Measurements from ENCODE around the gene BMP6. TPM values are rescaled to one million over a fixed set of nuclear protein-coding genes. Genes with fewer than 3 reads are reported as not detected.
A peak's percentile ranks its signal among the peaks of the same experiment; 100 is the strongest.

The BMP6 gene
- total and polyA plus RNA-seq, 7 donors = 0.64 to 5.3 (median 2.2) TPM; not detected in 2

DNA sequence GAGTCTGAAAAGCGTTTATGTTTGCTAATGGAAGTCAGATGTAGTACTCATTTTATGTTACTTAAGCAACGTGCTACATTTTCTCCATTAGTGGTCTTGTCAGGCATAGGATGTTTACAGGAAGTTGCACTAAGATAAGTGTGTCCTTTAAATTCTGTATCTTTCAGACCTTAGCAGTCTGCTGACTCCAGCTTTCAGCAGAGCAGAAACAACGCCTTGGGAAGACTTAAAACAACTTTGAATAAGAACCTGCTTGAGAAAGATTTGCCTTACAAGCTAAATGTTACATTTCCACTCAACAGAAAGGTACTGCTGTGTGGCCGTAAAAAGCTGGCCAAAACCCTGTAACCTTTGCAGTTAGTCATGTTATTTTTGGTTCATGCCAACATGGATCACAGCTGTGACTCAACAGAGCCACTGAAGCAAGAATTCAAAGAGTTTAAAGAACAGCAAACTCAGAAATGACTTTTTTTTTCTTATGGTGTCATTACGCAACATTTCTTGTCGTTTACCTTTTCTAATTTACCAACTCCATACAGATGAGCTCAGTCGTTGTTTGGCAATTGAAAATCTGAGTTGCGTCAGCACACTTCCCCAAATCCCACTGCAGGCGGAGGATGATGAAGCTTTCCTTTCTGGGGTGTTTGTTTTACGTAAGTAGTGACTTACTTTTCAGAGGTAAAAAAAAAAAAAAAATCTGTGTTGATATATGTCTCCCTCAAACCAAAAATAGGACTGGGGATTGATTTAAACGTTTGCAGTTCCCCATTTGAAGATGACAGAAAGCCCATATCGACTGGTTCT, 27.9 kb upstream of the BMP6 start:
- 40 to 70% methylated on average over 12 of the region's 12 CpGs for WGBS, 2 donors
- no peaks in the 10 kb centered on the region for H3K4me1 ChIP-seq
- peak; percentile 72 for DNase-seq
- H3K27me3 ChIP-seq = no peaks in the 10 kb centered on the region
- no peaks in the 10 kb centered on the region for H3K36me3 ChIP-seq
- no peak overlapping the region for H3K4me3 ChIP-seq
- peak overlapping the region in 2 of 4 donors; percentile 31 to 49 for H3K27ac ChIP-seq
- H3K9me3 ChIP-seq = no peaks in the 10 kb centered on the region
- intact Hi-C loops (cut with DNase I) = no loop called here
- peak in 2 of 4 donors; percentile 26 to 54 for TF ChIP-seq POLR2AphosphoS5 (IDR thresholded peaks at IDR 0.05)
- TF ChIP-seq, protein P1, sequence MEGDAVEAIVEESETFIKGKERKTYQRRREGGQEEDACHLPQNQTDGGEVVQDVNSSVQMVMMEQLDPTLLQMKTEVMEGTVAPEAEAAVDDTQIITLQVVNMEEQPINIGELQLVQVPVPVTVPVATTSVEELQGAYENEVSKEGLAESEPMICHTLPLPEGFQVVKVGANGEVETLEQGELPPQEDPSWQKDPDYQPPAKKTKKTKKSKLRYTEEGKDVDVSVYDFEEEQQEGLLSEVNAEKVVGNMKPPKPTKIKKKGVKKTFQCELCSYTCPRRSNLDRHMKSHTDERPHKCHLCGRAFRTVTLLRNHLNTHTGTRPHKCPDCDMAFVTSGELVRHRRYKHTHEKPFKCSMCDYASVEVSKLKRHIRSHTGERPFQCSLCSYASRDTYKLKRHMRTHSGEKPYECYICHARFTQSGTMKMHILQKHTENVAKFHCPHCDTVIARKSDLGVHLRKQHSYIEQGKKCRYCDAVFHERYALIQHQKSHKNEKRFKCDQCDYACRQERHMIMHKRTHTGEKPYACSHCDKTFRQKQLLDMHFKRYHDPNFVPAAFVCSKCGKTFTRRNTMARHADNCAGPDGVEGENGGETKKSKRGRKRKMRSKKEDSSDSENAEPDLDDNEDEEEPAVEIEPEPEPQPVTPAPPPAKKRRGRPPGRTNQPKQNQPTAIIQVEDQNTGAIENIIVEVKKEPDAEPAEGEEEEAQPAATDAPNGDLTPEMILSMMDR (IDR thresholded peaks at IDR 0.05) = no peak
- TF ChIP-seq POLR2A (IDR thresholded peaks at IDR 0.05) = no peak
- TF ChIP-seq EP300 (IDR thresholded peaks at IDR 0.05) = peak in 2 of 4 donors; percentile 4 to 17

DNA sequence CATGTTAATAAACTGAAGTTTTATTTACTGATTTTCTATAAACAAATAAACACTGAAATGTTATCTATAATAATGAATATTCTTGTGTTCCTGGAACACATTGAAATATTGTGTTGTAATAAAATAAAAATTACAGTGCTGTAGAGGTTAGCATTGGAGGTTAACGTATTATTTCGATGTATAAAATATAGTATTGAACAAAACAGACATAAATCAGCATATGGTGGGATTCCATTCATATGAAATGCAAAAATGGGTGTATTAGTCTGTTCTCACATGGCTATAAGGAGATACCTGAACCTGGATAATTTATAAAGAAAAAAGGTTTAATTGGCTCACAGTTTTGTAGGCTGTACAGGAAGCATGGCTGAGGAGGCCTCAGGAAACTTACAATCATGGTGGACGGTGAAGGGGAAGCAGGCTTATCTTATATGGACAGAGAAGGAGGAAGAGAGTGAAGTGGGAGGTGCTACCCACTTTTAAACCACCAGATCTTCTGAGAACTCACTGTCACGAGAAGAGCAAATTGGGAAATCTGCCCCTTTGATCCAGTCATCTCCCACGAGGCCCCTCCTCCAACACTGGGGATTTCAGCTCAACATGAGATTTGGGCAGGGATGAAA, 24.6 kb upstream of the BMP6 start:
- TF ChIP-seq, protein P1 (IDR thresholded peaks at IDR 0.05) = no peak
- no peak for TF ChIP-seq EP300 (IDR thresholded peaks at IDR 0.05)
- TF ChIP-seq POLR2AphosphoS5 (IDR thresholded peaks at IDR 0.05) = no peak
- no peak for TF ChIP-seq POLR2A (IDR thresholded peaks at IDR 0.05)
- Histone ChIP-seq H3K27me3 (no peaks in the 10 kb centered on the region), H3K36me3 (no peaks in the 10 kb centered on the region), H3K4me1 (no peaks in the 10 kb centered on the region), H3K27ac (no peak overlapping the region), H3K4me3 (no peak overlapping the region), H3K9me3 (no peaks in the 10 kb centered on the region)
- 75 to 77% methylated on average over 5 of the region's 5 CpGs for WGBS, 2 donors
- intact Hi-C loops (cut with DNase I) = no loop called here
- no peak for DNase-seq

DNA sequence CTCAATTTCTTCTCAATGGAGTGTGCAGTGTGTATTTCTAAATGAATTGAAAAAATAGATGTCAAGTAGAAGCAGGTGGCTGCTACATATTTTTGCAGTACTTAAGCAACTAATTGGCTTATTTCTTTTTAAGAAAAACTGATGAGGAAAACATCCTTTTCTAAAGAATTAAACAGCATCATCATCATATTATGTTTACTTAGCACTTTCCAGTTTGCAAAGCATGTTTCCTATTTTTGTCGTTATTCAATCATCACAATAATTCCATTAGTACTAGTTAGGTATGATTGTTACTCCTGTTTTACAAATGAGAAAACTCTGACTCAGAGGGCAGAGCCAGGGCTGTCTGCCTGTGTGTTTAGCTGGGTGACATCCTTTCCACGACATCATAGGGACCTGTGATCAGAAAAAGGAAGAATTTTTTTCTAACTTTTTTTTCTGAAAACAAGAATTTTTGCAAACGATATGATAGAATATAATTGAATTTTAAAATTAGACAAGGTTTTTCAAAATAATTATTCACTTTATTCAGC, 22.7 kb upstream of the BMP6 start:
- intact Hi-C loops (cut with DNase I) = no loop called here
- no peak for DNase-seq
- no peaks in the 10 kb centered on the region for H3K9me3 ChIP-seq
- no peak for TF ChIP-seq POLR2AphosphoS5 (IDR thresholded peaks at IDR 0.05)
- no peak for TF ChIP-seq EP300 (IDR thresholded peaks at IDR 0.05)
- no peak for TF ChIP-seq POLR2A (IDR thresholded peaks at IDR 0.05)
- no peak overlapping the region for H3K27ac ChIP-seq
- H3K4me3 ChIP-seq = no peak overlapping the region
- WGBS, 2 donors = 81 to 86% methylated on average over 3 of the region's 3 CpGs
- H3K27me3 ChIP-seq = no peaks in the 10 kb centered on the region
- no peaks in the 10 kb centered on the region for H3K4me1 ChIP-seq
- H3K36me3 ChIP-seq = no peaks in the 10 kb centered on the region

DNA sequence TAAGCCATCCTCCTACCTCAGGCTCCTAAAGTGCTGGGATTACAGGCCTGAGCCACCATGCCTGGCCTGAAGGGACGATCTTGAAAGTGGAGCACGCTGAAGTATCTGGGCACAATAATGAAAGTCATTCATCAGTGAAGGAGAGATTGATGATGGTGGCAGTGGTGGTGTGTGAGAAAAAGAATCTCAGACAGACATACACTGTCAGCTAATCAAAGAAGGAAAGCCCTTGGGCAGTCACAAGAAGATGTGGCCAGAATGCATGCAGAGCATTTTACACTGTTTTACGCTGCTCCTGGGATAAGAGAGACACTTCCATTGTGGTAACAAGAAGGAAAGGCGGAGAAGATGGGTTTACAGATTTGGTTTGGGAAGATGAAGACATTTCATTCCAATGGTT, 20.4 kb upstream of the BMP6 start:
- no peak for TF ChIP-seq EP300 (IDR thresholded peaks at IDR 0.05)
- no peak for TF ChIP-seq POLR2AphosphoS5 (IDR thresholded peaks at IDR 0.05)
- TF ChIP-seq POLR2A (IDR thresholded peaks at IDR 0.05) = no peak
- TF ChIP-seq, protein P1 (IDR thresholded peaks at IDR 0.05) = no peak
- Histone ChIP-seq H3K36me3 (no peaks in the 10 kb centered on the region), H3K4me3 (no peak overlapping the region), H3K9me3 (peaks cover 0 to under 1% (median 0%) of the 10 kb centered on the region in 4 donors), H3K27ac (no peak overlapping the region), H3K4me1 (no peaks in the 10 kb centered on the region), H3K27me3 (no peaks in the 10 kb centered on the region)
- intact Hi-C loops (cut with DNase I) = no loop called here
- no peak for DNase-seq
- WGBS, 2 donors = 95% methylated on average over 4 of the region's 4 CpGs

DNA sequence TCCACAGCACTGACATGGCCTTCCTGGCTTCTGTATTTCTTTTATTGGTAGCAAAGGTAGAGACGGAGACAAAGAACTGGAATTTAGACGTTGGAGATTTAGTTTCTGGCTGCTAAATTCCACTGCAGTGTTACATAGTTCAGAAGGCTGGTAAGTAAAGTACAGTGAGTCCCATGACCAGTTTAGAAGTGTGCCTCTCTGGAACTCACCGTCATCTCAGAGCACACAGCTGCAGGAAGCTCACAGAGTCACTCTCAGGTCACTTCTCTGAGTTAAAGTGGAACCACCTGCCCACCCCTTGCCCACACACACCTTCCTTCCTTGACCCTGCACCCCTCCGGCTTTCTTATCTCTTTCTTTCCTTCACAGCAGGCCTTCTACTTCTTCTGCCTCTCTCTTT, 19.6 kb upstream of the BMP6 start:
- peaks cover 0 to 3% (median 2%) of the 10 kb centered on the region in 4 donors for H3K9me3 ChIP-seq
- DNase-seq = no peak
- no peaks in the 10 kb centered on the region for H3K4me1 ChIP-seq
- H3K4me3 ChIP-seq = no peak overlapping the region
- H3K36me3 ChIP-seq = no peaks in the 10 kb centered on the region
- 64 to 83% methylated on average over 4 of the region's 4 CpGs for WGBS, 2 donors
- no peaks in the 10 kb centered on the region for H3K27me3 ChIP-seq
- TF ChIP-seq, protein P1 (IDR thresholded peaks at IDR 0.05) = no peak
- TF ChIP-seq EP300 (IDR thresholded peaks at IDR 0.05) (no peak), POLR2AphosphoS5 (IDR thresholded peaks at IDR 0.05) (no peak)
- H3K27ac ChIP-seq = no peak overlapping the region
- intact Hi-C loops (cut with DNase I) = no loop called here

Measured in sigmoid colon (tissue), 7 donors.